GM18526 (cell line): ENCODE measurements around the gene DBI.

ENCODE experiments used
- POLR2A ChIP-seq: IDR thresholded peaks from 3 replicates; pipeline ENCODE4 v1.6.1; 2011; ENCODE audit not compliant: insufficient read length; ENCODE audit errors: extremely low read depth

The DBI gene

GRCh38 chr2:119366649-119367471 is at the start of gene DBI, which contains the start of gene C2orf76:
Gene DBI, plus strand, starts transcription at chr2:119366977. Its CDS starts 75 bp downstream, at chr2:119367052.
Gene C2orf76, minus strand, starts transcription at chr2:119366834. Its CDS starts 26,875 bp downstream, at chr2:119339959.
- TF ChIP-seq POLR2A, result peak; percentile 96

- TF ChIP-seq POLR2A, result no peak
Observed at GRCh38 chr2:119317554-119317953, 49.2 kb upstream of the DBI start.

GRCh38 chr2:119319593-119319992 is 47.2 kb upstream of the DBI start:
- no peak for TF ChIP-seq POLR2A

GRCh38 chr2:119323459-119323858 is 43.3 kb upstream of the DBI start:
- TF ChIP-seq POLR2A, result no peak

GRCh38 chr2:119324685-119325270 is 42.0 kb upstream of the DBI start:
- no peak for TF ChIP-seq POLR2A

DNA sequence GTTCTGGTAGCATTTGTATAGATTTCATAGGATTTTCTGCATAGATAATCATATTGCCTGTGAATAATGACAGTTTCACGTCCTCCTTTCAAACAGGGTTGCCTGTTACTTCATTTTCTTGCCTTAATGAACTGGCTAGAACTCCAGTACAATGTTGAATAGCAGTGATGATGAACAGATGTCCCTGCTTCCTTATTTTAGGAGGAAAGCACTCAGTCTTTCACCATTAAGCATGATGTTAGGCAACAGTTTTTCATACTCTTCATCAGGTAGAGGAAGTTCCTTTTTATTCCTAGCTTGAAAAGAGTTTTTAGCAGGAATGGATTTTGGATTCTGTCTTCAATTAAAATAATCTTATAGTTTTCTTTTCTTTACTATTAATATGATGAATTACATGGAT is 39.8 kb upstream of the DBI start:
- no peak for TF ChIP-seq POLR2A

DNA sequence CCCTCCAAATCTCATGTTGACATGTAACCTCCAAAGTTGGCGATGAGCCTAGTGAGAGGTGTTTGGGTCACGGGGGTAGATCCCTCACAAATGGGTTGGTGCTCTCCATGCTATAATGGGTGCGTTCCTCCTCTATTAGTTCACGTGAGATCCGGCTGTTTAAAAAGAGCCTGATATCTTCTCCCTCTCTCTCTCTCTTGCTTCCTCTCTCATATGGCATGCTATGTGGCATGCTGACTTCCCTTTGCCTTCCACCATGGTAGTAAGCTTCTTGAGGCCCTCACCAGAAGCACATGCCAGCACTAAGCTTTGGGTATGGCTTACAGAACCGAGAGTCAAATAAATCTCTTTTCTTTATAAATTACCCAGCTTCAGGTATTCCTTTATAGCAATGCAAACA is 39.3 kb upstream of the DBI start:
- TF ChIP-seq POLR2A, result no peak

DNA sequence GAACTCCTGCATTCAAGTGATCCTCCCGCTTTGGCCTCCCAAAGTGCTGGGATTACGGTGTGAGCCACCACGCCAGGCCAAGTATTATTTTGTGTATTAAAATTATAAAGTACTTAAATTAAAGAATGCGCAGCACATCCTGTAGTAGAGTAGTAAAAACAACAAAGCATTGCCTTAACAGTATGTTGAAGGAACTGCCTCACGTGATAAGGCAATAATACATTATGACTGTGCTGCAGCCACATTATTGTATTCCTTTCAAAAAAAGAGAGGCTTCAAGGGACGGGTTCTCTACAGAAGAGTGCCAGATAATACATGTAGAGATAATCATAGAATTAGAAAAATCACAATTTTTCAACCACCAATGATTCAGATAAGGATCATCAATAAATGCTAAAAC is 33.8 kb upstream of the DBI start:
- no peak for TF ChIP-seq POLR2A

GRCh38 chr2:119333360-119333759 is 33.4 kb upstream of the DBI start:
- no peak for TF ChIP-seq POLR2A

- TF ChIP-seq POLR2A, result no peak
Observed at GRCh38 chr2:119333833-119334232, 32.9 kb upstream of the DBI start.

DNA sequence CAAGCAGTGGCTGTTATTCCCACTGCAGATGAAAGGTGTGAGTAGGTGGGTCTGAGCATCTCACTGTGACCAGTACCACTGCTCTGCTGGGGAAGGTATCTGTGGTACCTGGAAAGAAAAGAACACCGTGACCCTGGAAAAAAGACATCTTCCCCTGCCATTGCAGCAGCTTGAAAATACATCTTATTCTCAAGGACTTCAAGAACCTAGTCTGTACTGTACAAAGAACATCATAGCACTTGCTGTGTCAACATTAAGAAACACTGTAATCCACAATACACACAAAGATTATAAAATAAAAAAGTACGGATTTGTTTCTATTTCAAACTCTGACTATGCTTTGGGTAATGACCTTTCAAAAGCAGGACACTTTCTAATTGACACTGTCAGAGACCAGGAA is 29.0 kb upstream of the DBI start:
- TF ChIP-seq POLR2A, result no peak

DNA sequence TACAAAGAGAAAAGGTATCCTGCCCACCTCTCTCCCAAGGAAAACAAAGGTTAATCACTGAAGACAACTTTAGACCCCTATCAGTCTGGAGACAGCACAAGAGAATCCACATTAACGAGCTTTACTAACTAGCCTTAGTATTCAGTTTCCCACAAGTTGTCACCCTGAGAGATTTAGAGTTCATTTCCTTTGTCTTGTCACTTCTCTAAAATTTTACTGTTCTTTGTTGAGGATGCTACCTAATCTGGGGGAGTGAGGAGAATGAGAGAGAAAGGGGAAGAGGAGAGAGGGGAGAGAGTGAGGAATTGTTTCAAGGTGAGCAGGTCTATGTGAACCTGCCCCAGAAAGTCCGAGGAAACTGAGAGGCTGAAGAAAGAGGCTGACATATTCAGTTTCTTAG is 28.5 kb upstream of the DBI start:
- no peak for TF ChIP-seq POLR2A

DNA sequence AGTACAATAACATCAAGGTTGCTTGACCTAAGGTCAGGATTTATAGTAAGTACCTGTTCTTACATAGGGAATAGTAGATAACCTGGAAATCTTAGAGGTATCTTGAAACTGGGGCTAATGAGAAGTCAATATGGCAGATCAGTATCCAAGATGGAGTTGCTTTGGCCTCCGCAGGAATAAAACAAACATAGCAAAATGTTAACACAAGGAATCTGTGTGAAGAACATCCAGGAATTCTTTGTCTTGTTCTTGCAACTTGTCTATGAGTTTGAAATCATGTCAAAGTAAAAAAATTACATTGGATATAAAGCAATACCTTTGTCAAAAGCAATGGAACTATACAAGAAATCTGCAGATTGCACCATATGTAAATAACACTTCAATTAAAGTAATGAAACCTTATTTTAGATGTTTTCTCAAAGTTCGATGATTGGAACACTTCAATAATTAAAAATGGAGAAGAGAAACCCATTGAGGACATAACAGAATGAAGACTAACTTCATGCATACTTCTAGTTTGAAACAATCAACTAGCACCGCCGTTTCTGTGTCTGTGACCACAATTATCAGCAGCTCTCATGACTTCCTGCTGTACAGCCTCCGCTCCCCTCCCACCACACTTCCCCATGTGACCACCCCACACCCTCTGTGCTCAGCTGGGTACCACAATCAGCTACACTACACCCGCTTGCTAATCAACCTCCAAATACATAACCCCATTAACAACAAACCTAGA is 27.8 kb upstream of the DBI start:
- TF ChIP-seq POLR2A, result no peak

DNA sequence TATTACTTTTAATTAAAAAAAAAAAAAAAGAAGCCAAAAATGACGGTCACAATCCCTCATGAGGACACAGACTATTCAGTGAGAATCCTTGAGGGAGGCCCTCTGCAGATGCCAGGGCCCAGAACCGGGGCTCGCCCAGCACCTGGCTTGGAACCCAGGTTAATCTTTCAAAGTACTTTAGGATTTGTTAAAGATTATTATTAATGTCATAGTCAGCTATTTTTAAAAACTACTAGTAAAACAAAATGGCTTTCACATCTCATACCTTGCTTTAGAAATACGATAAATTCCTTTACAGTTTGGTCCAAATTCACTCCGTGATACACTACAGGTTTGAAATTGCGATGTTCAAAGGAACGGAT is 27.2 kb upstream of the DBI start:
- TF ChIP-seq POLR2A, result no peak

DNA sequence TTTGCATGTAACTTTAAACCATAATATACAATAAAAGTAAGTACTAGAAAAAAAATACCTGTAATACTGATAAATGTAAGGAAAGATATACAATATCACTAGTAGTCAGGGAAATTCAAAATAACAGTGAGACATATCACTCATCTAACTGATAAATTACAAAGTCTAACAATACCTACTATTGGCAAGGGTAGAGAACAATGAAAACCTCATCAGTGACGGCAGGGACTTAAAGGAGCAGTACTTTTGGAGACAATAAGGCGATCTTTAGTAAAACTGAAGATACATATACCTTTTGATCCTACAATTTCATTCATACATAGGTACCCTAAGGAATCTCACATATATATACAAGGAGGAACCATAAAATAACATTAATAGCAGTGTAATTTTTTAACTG is 25.1 kb upstream of the DBI start:
- TF ChIP-seq POLR2A, result no peak

DNA sequence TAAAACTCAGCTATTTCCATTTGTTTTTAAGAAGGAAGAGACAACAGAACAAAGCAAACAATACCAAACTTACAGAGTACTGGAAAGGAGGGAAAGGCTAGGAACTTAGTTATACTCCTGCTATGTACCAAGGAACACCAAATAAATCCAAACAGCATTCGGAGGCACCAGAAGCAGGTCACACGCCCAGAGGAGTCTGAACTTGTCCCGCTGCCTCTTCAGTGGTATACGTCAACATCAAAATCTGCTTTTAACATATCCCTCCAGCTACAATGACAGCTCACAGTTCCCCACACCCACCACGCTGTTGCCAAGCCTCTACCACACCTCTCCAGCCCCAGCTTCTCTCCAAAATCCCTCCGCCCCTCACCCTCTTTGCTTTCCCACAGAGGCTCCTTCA is 17.5 kb upstream of the DBI start:
- TF ChIP-seq POLR2A, result no peak

GRCh38 chr2:119350311-119350998 is 16.3 kb upstream of the DBI start:
- no peak for TF ChIP-seq POLR2A
